Measurements from ENCODE around the gene PCGF3. TPM values are rescaled to one million over a fixed set of nuclear protein-coding genes. Genes with fewer than 3 reads are reported as not detected.
"Not testable (repeated sequence)": the region's sequence is repeated elsewhere in the genome, so short reads cannot be mapped to it uniquely, and the experiment has no call there.

The PCGF3 gene
- total RNA-seq, 1 donor from 2014 or later = 43.7 TPM

- no peak for DNase-seq
Measured at GRCh38 chr4:704198-704891, 1.3 kb upstream of the PCGF3 start.

- no peak for DNase-seq
Measured at GRCh38 chr4:704971-705277, 708 bp upstream of the PCGF3 start.

DNA sequence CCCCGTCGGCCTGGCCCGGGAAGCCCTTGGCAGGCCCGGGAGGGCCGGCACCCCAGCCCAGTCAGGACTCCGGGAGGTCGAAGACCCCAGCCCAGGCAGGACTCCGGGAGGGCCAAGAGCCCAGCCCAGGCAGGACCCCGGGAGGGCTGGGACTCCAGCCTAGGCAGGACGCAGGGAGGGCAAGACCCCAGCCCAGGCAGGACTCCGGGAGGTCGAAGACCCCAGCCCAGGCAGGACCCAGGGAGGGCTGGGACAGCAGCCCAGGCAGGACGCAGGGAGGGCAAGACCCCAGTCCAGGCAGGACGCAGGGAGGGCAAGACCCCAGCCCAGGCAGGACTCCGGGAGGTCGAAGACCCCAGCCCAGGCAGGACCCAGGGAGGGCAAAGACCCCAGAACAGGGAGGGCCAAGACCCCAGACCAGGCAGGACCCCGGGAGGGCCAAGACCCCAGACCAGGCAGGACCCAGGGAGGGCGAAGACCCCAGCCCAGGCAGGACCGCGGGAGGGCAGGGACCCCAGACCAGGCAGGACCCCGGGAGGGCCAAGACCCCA lies 526 bp downstream of the PCGF3 start:
- not testable (repeated sequence) for DNase-seq

DNA sequence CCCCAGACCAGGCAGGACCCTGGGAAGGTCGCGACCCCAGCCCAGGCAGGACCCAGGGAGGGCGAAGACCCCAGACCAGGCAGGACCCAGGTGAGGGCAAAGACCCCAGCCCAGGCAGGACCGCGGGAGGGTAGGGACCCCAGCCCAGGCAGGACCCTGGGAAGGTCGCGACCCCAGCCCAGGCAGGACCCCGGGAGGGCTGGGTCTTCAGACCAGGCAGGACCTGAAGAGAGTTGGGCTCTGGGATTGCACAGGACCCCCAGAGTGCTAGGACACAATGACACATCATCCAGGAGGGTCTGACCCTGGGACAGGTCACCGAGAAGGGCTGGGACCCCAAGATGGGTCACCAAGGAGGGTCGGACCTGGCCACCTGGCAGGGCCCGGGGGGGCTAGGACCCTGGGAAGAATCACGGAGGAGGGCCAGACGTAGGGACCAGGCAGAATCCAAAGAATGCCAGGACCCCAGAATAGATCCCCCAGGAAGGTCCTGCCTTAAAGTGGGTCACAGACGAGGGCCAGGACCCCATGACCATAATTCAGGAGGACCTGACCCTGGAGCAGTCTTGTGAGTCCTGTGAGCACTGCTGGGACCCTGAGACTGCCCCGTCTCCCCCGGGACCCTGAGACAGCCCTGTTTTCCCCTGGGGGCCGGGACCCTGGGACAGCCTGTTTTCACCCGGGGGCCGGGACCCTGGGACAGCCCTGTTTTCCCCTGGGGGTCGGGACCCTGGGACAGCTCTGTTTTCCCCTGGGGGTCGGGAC lies 1.4 kb downstream of the PCGF3 start:
- DNase-seq = no peak

DNA sequence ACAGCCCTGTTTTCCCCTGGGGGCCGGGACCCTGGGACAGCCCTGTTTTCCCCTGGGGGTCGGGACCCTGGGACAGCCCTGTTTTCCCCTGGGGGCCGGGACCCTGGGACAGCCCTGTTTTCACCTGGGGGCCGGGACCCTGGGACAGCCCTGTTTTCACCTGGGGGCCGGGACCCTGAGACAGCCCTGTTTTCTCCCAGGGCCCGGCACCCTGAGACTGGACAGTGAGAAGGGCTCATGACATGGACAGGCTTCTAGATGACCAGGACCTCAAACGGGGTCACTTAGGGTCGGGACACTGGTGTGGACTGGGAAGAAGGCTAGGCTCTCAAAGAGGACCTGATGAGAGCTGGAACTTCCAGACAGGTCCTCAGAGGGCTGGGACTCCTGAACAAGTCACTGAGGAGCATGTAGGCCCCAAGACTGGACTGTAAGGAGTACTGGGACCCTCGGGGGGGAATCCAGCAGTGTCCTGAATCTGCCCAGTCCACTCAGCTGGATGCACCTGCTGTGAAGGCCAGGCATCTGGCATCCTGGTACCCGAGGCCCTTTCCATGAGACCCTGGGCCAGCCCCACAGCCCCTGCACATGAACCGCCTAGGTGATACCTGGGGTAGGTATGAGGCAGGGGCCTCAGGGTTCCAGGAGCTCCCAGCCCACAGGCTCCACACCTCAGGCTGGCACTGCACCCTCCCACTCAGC lies 2.4 kb downstream of the PCGF3 start:
- DNase-seq = no peak

DNA sequence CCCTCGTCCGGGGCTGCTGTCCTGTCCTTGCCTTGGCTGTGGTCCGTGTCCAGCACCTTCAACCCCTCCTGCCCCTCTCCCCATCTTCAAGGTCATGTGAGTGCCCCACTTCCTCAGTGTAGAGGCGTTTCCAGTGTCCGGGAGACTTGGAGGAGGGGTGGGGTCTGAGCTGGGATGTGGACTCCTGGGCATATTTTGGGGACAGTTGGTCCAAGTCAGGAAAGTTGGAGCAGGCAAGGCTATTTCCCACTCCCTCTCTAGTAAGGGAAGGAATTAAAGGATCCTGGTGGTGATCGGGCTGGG lies 3.0 kb downstream of the PCGF3 start:
- DNase-seq = no peak

- DNase-seq = no peak
Measured at GRCh38 chr4:709348-709747, 3.7 kb downstream of the PCGF3 start.

DNA sequence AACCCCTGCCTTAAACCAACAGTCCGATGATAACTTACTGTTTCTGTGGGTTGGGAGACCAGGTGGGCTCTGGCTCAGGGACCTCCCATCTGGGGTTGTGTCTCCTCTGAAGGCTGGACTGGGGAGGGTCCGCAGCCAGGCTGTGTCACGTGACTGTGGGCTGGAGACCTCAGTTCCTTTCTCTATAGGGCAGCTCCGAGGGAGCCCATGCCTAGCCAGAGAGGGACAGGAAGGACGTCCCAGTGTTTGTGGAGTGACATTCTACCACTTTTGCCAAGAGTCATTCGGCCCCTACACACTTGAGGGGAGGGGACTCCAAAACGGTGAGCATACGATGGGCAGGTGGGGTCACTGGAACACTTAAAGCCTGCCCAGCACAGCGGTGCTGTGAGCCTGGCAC lies 4.5 kb downstream of the PCGF3 start:
- DNase-seq = no peak

- no peak for DNase-seq
Measured at GRCh38 chr4:710916-711315, 5.3 kb downstream of the PCGF3 start.

GRCh38 chr4:712093-712492 lies 6.5 kb downstream of the PCGF3 start:
- no peak for DNase-seq

GRCh38 chr4:712916-713632 lies 7.4 kb downstream of the PCGF3 start:
- DNase-seq = no peak

DNA sequence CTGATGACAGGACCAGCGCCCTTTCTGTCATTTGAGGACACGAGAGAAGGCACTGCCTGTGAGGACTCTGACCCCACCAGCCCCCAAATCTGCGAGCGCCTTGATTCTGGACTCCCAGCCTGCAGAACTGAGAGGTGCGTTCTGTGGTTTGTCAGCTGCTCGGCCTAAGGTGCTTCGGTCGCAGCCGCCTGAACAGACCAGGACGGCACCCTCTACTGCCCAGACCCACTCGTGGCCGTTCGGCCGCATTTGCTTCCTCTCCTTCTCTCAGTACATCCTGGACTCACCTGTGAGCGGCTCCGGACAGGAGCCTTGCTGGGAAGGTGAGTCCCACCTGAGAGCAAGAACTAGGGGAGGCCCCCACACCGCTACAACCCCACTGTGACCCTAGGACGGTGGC lies 8.5 kb downstream of the PCGF3 start:
- no peak for DNase-seq

DNA sequence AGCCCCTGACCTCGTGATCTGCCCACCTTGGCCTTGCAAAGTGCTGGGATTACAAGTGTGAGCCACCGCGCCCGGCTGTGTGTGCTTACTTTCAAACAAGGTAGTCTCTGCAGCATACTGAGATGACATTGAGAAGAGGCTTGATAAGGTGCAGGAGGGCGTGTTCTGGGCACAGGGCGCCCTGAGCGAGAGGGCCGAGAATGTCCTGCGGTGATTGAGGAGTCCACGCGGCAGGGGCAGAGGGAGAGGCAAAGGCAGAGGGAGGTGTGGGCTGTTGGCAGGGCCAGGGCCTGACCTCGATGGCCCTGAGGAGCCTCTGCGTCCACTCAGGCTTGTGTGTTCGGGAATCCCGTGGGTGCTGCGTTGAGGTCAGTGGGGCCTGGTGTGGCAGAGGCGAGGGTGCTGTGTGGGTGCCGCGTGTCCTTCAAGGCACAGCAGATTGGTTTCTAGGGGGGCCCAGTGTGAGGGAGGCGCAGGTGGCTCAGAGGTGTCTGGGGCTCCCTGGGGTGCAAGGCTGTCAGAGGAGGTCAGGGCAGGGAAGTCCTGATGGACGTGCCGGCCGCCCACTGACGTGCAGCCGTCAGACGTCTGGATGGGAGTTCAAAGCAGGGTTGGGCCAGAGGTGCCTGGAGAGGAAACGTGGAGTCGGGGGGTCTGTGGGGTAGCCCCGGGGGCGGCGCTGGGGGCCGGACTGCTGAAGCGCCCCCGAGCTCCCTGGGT lies 12.1 kb downstream of the PCGF3 start:
- no peak for DNase-seq

GRCh38 chr4:718460-718859 lies 12.8 kb downstream of the PCGF3 start:
- no peak for DNase-seq

- no peak for DNase-seq
Measured at GRCh38 chr4:720111-720860, 14.7 kb downstream of the PCGF3 start.

- no peak for DNase-seq
Measured at GRCh38 chr4:721261-722168, 15.9 kb downstream of the PCGF3 start.

DNA sequence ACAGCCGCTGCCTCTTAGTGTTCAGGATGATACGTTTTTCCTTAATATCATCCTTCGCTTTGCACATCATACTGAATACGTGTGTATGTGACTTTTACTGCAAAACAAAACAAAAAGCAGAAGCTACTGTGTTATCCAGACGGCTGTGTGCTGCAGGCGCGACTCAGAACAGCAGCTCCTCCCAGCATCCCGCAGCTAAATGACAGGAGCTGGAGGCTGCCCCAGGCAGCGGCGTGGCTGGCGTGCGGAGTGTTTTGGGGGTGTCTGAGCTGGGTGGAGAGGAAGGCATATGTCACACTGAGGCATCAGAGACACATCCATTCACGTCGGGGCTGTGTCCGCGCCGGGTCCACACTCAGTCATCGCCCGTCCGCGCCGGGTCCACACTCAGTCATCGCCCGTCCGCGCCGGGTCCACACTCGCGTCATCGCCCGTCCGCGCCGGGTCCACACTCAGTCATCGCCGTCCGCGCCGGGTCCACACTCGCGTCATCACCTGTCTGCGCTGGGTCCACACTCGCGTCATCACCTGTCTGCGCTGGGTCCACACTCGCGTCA lies 16.6 kb downstream of the PCGF3 start:
- DNase-seq = no peak

DNA sequence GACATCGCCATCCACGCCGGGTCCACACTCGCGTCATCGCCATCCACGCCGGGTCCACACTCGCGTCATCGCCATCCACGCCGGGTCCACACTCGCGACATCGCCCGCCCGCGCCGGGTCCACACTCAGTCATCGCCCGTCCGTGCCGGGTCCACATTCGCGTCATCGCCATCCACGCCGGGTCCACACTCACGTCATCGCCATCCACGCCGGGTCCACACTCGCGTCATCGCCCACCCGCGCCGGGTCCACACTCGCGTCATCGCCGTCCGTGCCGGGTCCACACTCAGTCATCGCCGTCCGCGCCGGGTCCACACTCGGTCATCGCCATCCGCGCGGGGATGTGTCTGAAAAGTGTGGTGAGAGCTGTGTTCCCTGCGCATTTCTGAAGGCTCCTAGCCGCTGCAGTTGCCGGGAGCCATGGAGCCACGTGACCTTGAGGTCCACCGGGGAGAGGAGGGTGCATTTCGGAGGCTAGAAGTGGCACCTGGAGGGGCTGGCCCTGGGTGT lies 17.3 kb downstream of the PCGF3 start:
- DNase-seq = no peak

DNA sequence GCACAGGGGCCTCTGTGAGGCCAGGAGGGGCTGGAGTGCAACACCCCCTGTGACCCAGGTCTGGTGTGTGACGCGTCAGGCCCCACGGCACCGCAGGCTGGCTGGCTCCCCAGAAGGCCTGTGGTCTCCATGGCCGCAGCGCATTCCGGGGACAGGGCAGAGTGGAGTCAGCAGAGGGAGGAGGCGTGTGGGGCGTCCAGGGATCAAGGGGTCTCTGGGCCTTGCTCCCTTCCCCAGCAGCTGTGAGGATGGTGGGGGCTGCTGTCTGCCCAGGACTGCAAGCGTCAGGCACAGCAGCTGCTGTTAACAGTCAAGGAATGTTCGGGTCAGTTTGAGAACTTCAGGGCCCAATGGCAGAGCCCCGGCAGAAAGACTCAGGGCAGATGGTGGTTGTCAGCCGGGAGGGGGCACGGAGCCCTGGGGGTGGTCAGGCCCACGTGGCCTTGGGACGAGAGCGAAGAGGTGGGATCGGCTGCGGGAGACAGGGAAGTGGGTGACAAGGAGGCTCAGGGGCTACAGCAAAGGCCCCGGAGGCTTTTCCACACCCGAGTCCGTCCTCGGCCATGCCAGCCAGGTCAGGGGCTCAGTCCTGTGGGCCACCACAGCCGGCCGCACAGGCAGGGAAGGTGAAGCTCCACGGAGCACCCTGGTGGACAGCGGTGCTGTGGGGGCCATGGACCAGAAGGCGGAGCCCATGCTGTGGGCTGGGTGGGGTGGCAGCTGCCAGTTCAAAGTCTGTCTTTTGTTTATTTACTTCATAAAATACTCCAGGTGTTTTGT lies 18.3 kb downstream of the PCGF3 start:
- no peak for DNase-seq
